HepG2 (cell line): Measurements from ENCODE around the gene MRPS14.

ENCODE experiments used
- CTCF ChIP-seq: sonication (generic); formaldehyde crosslinking; IDR thresholded peaks from 2 replicates; pipeline ENCODE4 v1.5.0; 2020; ENCODE audit warnings: mild to moderate bottlenecking, missing genetic modification reagents, moderate library complexity
- EZH2 ChIP-seq: conservative IDR thresholded peaks from 2 replicates; pipeline ENCODE4 v1.6.1; 2012; ENCODE audit warnings: mild to moderate bottlenecking, low read depth, low read length, moderate library complexity
- MAZ ChIP-seq, 2 experiments: sonication (generic) in 1 of 2; formaldehyde crosslinking in 1 of 2; IDR thresholded peaks; 2 replicates each; pipeline versions ENCODE4 v1.5.0 to v1.6.1; 2012 to 2020; ENCODE audit warnings: low read depth in 2 of 2, mild to moderate bottlenecking in 2 of 2, borderline replicate concordance in 1 of 2, improper control_type of control experiment in 1 of 2, low read length in 1 of 2, missing genetic modification reagents in 1 of 2, moderate library complexity in 1 of 2
- MIXL1 ChIP-seq: IDR thresholded peaks from 2 replicates; pipeline ENCODE4 v1.6.1; 2016
- TEF ChIP-seq: sonication (generic); formaldehyde crosslinking; IDR thresholded peaks from 2 replicates; pipeline ENCODE4 v1.5.0; 2020; ENCODE audit warnings: missing genetic modification reagents
- THRA ChIP-seq: sonication (generic); formaldehyde crosslinking; IDR thresholded peaks from 2 replicates; pipeline ENCODE4 v1.4.0; 2020; ENCODE audit warnings: missing genetic modification reagents, borderline replicate concordance

GRCh38 chr1:175070818-175071217, 47.6 kb upstream of the MRPS14 start:
- TF ChIP-seq EZH2 (no peak), MIXL1 (CRISPR knock-in tag) (no peak), THRA (CRISPR knock-in tag) (no peak), TEF (CRISPR knock-in tag) (no peak), CTCF (no peak), MAZ (IDR thresholded peaks at IDR 0.05; ENCODE audit: borderline replicate concordance, low read depth, low read length) (no peak), MAZ (CRISPR knock-in tag; IDR thresholded peaks at IDR 0.05; ENCODE audit: low read depth) (no peak)
